Bladder microvascular endothelial cell (primary cell): ENCODE results near the gene SLC44A1. TPM values are rescaled to one million over a fixed set of nuclear protein-coding genes. Genes with fewer than 3 reads are reported as not detected.

Source experiments
- total RNA-seq: library from RNA; depleted of rRNA; stranded (reverse); fragments of >200 nt; gene quantifications from 2 replicates; pipeline ENCODE4 v1.2.3, GENCODE V29; 2014

SLC44A1 gene
- total RNA-seq = 20.2 and 33.5 TPM in 2 replicates

GRCh38 chr9:105244003-105244733 lies at the start of gene SLC44A1:
Gene SLC44A1, plus strand, starts transcription at chr9:105244651. Its CDS starts 218 bp downstream, at chr9:105244869.

DNA sequence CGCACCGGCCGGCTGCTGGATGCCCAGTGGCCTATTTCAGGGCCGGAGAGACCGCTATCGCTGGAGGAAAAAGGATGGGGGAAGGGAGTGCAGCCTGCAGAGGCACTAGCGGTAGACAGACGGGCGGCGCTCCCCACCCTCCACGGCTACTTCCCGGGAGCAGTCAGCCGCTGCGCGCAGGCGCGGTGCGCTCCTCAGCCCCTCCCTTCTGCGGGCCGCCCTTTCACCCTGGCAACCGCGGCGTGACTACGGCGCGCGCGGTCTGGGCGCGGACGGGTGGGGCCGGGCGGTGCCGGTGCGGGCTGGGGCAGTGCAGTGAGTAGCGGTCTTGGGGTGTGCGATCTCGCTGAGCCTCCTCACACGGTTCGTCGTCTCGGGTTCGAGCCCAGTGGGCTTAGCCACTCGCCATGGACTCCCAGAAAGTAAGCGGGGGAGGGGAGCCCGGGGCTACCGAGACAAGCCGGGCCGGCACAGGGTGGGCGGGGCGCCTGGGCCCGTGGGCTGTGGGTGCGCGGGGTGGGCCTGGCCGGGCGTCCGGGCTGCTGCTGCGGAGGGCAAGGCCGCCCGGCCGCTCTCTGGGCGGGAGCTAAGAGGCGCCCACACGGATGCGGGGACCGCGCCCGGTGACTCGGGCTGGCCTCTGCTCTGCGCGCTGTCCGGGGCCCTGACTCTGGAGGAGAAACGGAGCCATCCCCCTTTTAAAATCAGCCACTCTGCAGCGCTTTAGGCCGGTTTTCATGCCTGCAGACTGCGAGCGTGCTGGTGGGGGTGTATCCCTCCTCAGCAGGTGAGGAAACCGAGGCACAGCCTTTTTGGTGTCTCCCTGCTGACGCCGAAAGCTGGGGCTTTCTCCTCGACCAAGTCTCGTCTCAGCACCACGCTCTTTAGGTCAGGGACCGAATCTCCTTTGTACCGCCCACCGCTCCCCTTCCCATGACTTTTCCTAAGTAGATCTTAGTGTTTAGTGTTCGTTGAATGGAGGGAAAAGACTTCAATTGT lies 203.7 kb downstream of the SLC44A1 start, which contains the start of gene FSD1L:
TSS of gene FSD1L (plus strand) at position 221 of the 999 bp plus-strand sequence. CDS start at position 408, 187 bp downstream.

Other genes starting within 250 kb of the SLC44A1 start
- 2.1 and 6.5 TPM in 2 replicates for gene FSD1L, start 203.4 kb downstream of the SLC44A1 start, total RNA-seq